Measurements from ENCODE around the gene APOC3.
A peak's percentile ranks its signal among the peaks of the same experiment; 100 is the strongest.
"Not testable (repeated sequence)": the region's sequence is repeated elsewhere in the genome, so short reads cannot be mapped to it uniquely, and the experiment has no call there.

The APOC3 gene

GRCh38 chr11:116827461-116827860 lies 2.2 kb upstream of the APOC3 start:
- Histone ChIP-seq H3K4me3 (no peak overlapping the region), H3K27ac (no peak overlapping the region)

- H3K4me3 ChIP-seq: no peak overlapping the region
- H3K27ac ChIP-seq: no peak overlapping the region
Observed at GRCh38 chr11:116828632-116829524, 829 bp upstream of the APOC3 start.

GRCh38 chr11:116830184-116830912 lies 641 bp downstream of the APOC3 start:
- Histone ChIP-seq H3K4me3 (no peak overlapping the region), H3K27ac (no peak overlapping the region)

GRCh38 chr11:116831790-116832349 lies 2.2 kb downstream of the APOC3 start:
- Histone ChIP-seq H3K4me3 (no peak overlapping the region), H3K27ac (no peak overlapping the region)

GRCh38 chr11:116832350-116833290 lies 2.9 kb downstream of the APOC3 start:
- Histone ChIP-seq H3K27ac (no peak overlapping the region), H3K4me3 (no peak overlapping the region)

- no peak overlapping the region for H3K4me3 ChIP-seq
Observed at GRCh38 chr11:116833491-116833815, 3.7 kb downstream of the APOC3 start.

GRCh38 chr11:116833816-116834534 lies 4.3 kb downstream of the APOC3 start:
- H3K4me3 ChIP-seq: no peak overlapping the region
- H3K27ac ChIP-seq: no peak overlapping the region

More at GRCh38 chr11:116833491-116833815, 3.7 kb downstream of the APOC3 start:
- H3K27ac ChIP-seq: no peak overlapping the region

GRCh38 chr11:116834535-116835041 lies 4.9 kb downstream of the APOC3 start:
- H3K27ac ChIP-seq: peak overlapping the region in 1 of 21 experiments; percentile 63
- not testable (repeated sequence) for H3K4me3 ChIP-seq

- Histone ChIP-seq H3K27ac (peak overlapping the region in 16 of 21 experiments; percentile 16 to 73 (median 46)), H3K4me3 (peak overlapping the region; percentile 12 to 46 (median 27))
Observed at GRCh38 chr11:116835042-116835772, 5.5 kb downstream of the APOC3 start.

GRCh38 chr11:116835791-116836631 lies 6.3 kb downstream of the APOC3 start:
- peak overlapping the region in 15 of 21 experiments; percentile 19 to 73 (median 47) for H3K27ac ChIP-seq

GRCh38 chr11:116836632-116836991 lies 6.9 kb downstream of the APOC3 start:
- Histone ChIP-seq H3K27ac (peak overlapping the region in 1 of 21 experiments; percentile 47), H3K4me3 (no peak overlapping the region)

More at GRCh38 chr11:116835791-116836631, 6.3 kb downstream of the APOC3 start:
- H3K4me3 ChIP-seq: peak overlapping the region; percentile 12 to 46 (median 27)

GRCh38 chr11:116837231-116838091 lies 7.8 kb downstream of the APOC3 start, which contains the start of gene APOA1:
Gene APOA1, minus strand, starts transcription at chr11:116837622. Its CDS starts 235 bp downstream, at chr11:116837387.
- peak within 1 kb of the TSS in 2 of 21 experiments; percentile 47 to 63 for H3K27ac ChIP-seq
- H3K4me3 ChIP-seq: no peak within 1 kb of the TSS

GRCh38 chr11:116838321-116839084 lies 8.8 kb downstream of the APOC3 start:
- Histone ChIP-seq H3K4me3 (no peak overlapping the region), H3K27ac (no peak overlapping the region)

- Histone ChIP-seq H3K27ac (peak overlapping the region in 1 of 21 experiments; percentile 6), H3K4me3 (no peak overlapping the region)
Observed at GRCh38 chr11:116840224-116840745, 10.6 kb downstream of the APOC3 start.

- Histone ChIP-seq H3K4me3 (no peak overlapping the region), H3K27ac (peak overlapping the region in 1 of 21 experiments; percentile 6)
Observed at GRCh38 chr11:116840746-116841296, 11.1 kb downstream of the APOC3 start.
